ENCODE data around the gene RITA1.
A peak's percentile ranks its signal among the peaks of the same experiment; 100 is the strongest.

RITA1 gene

GRCh38 chr12:113171543-113171942 is 14.0 kb upstream of the RITA1 start:
- no peak for DNase-seq (ENCODE audit: low read depth, low spot score)
- H3K4me3 ChIP-seq (ENCODE audit: low read depth, low read length) = no peak overlapping the region
- no peak for TF ChIP-seq CTCF (IDR thresholded peaks at IDR 0.05; ENCODE audit: insufficient read depth, low read length, missing control alignments)
- ChIA-PET CTCF (interaction anchor here (1.7 to 13.7 kb wide), 5 partner anchors 12 to 178 kb away, joined by 4 to 157 read pairs (median 39); partner anchors contain the start of genes CFAP73, DDX54 and RITA1), POLR2A (no interaction called here)

GRCh38 chr12:113172185-113172584 is 13.3 kb upstream of the RITA1 start:
- DNase-seq (ENCODE audit: low read depth, low spot score) = no peak
- POLR2A ChIA-PET = interaction anchor here (0.5 to 1.2 kb wide), 2 partner anchors 11 to 13 kb away, joined by 3 to 4 read pairs; partner anchors contain the start of gene DDX54
- H3K4me3 ChIP-seq (ENCODE audit: low read depth, low read length) = no peak overlapping the region
- TF ChIP-seq CTCF (IDR thresholded peaks at IDR 0.05; ENCODE audit: insufficient read depth, low read length, missing control alignments) = no peak
- CTCF ChIA-PET = interaction anchor here (0.6 to 13.7 kb wide), 10 partner anchors 11 to 253 kb away, joined by 3 to 157 read pairs (median 14); partner anchors contain the start of genes CFAP73, DDX54 and RITA1

- DNase-seq (ENCODE audit: low read depth, low spot score) = no peak
- POLR2A ChIA-PET = interaction anchor here (1.2 kb wide), 1 partner anchor 12 kb away, joined by 4 read pairs; the partner anchor contains the start of gene DDX54
- CTCF ChIA-PET = interaction anchor here (1.1 to 13.7 kb wide), 14 partner anchors 8 to 252 kb away, joined by 3 to 157 read pairs (median 12); partner anchors contain the start of genes CFAP73, DDX54, RITA1 and SDSL
- no peak overlapping the region for H3K4me3 ChIP-seq (ENCODE audit: low read depth, low read length)
- TF ChIP-seq CTCF (IDR thresholded peaks at IDR 0.05; ENCODE audit: insufficient read depth, low read length, missing control alignments) = no peak
These were observed 12.3 kb upstream of the RITA1 start for GRCh38 chr12:113173081-113173698.

- DNase-seq (ENCODE audit: low read depth, low spot score) = no peak
- peak; percentile 97 for TF ChIP-seq CTCF (IDR thresholded peaks at IDR 0.05; ENCODE audit: insufficient read depth, low read length, missing control alignments)
- H3K4me3 ChIP-seq (ENCODE audit: low read depth, low read length) = no peak overlapping the region
- ChIA-PET POLR2A (interaction anchor here (1.0 kb wide), 1 partner anchor 12 kb away, joined by 4 read pairs; no protein-coding TSS in a partner anchor), CTCF (interaction anchor here (0.6 to 13.7 kb wide), 17 partner anchors 9 to 250 kb away, joined by 3 to 157 read pairs (median 4); partner anchors contain the start of genes CFAP73, DDX54, RITA1 and SDSL)
These were observed 10.8 kb upstream of the RITA1 start for GRCh38 chr12:113174461-113175384.

GRCh38 chr12:113179023-113179422 is 6.5 kb upstream of the RITA1 start:
- DNase-seq (ENCODE audit: low read depth, low spot score) = no peak
- ChIA-PET CTCF (interaction anchor here (1.0 to 13.7 kb wide), 3 partner anchors 10 to 129 kb away, joined by 3 to 157 read pairs (median 4); no protein-coding TSS in a partner anchor), POLR2A (no interaction called here)
- no peak overlapping the region for H3K4me3 ChIP-seq (ENCODE audit: low read depth, low read length)
- no peak for TF ChIP-seq CTCF (IDR thresholded peaks at IDR 0.05; ENCODE audit: insufficient read depth, low read length, missing control alignments)

Measured in AG04449 (cell line).